HepG2 (cell line): ENCODE data around the gene COA3. TPM values are rescaled to one million over a fixed set of nuclear protein-coding genes. Genes with fewer than 3 reads are reported as not detected.

Source experiments
- AFF4 ChIP-seq: sonication (generic); formaldehyde crosslinking; IDR thresholded peaks from 2 replicates; pipeline ENCODE4 v1.4.0; 2020; ENCODE audit warnings: missing genetic modification reagents
- AHDC1 ChIP-seq: sonication (generic); formaldehyde crosslinking; IDR thresholded peaks from 2 replicates; pipeline ENCODE4 v1.5.1; 2020; ENCODE audit warnings: mild to moderate bottlenecking, missing genetic modification reagents, borderline replicate concordance
- CBX5 ChIP-seq: sonication (generic); formaldehyde crosslinking; IDR thresholded peaks from 2 replicates; pipeline ENCODE4 v1.4.0; 2020; ENCODE audit warnings: missing genetic modification reagents, borderline replicate concordance
- CEBPB ChIP-seq: IDR thresholded peaks from 2 replicates; pipeline ENCODE4 v1.6.1; 2011; ENCODE audit warnings: low read depth, low read length, improper control_type of control experiment, borderline replicate concordance
- CHD2 ChIP-seq: IDR thresholded peaks from 2 replicates; pipeline ENCODE4 v1.6.1; 2011; ENCODE audit warnings: low read depth, low read length, improper control_type of control experiment
- ELF4 ChIP-seq: sonication (generic); formaldehyde crosslinking; IDR thresholded peaks from 2 replicates; pipeline ENCODE4 v1.5.0; 2020; ENCODE audit warnings: missing genetic modification reagents, mild to moderate bottlenecking, moderate library complexity, borderline replicate concordance
- FOXO1 ChIP-seq: sonication (generic); formaldehyde crosslinking; IDR thresholded peaks from 2 replicates; pipeline ENCODE4 v1.4.0; 2020; ENCODE audit warnings: missing genetic modification reagents
- IKZF1 ChIP-seq: fragments of 450-650 bp; IDR thresholded peaks from 2 replicates; pipeline ENCODE4 v1.7.1; 2016
- KLF16 ChIP-seq, 2 experiments: sonication (generic) in 1 of 2; formaldehyde crosslinking in 1 of 2; IDR thresholded peaks; 2 replicates each; pipeline versions ENCODE4 v1.6.1 to v1.8.0; 2016 to 2023; ENCODE audit warnings: missing genetic modification reagents in 2 of 2, missing compliant biosample characterization in 1 of 2
- POLR2AphosphoS5 ChIP-seq: IDR thresholded peaks from 2 replicates; pipeline ENCODE4 v1.6.1; 2012; ENCODE audit warnings: low read depth, low read length
- PPARG ChIP-seq: conservative IDR thresholded peaks from 2 replicates; pipeline ENCODE4 v1.6.1; 2016; ENCODE audit warnings: missing biosample characterization, missing genetic modification reagents
- RAD51 ChIP-seq: fragments of 450-650 bp; IDR thresholded peaks from 2 replicates; pipeline ENCODE4 v1.6.1; 2016; ENCODE audit warnings: borderline replicate concordance
- REL ChIP-seq: sonication (generic); formaldehyde crosslinking; conservative IDR thresholded peaks from 2 replicates; pipeline ENCODE4 v1.8.0; 2022; ENCODE audit warnings: mild to moderate bottlenecking, missing genetic modification reagents, moderate library complexity
- SMC3 ChIP-seq: IDR thresholded peaks from 2 replicates; pipeline ENCODE4 v1.6.1; 2011; ENCODE audit warnings: low read length, improper control_type of control experiment
- SOX5 ChIP-seq: IDR thresholded peaks from 2 replicates; pipeline ENCODE4 v1.6.1; 2016; ENCODE audit warnings: borderline replicate concordance
- THAP11 ChIP-seq: IDR thresholded peaks from 2 replicates; pipeline ENCODE4 v1.6.1; 2016; ENCODE audit warnings: missing biosample characterization, missing genetic modification reagents
- TSC22D2 ChIP-seq: sonication (generic); formaldehyde crosslinking; IDR thresholded peaks from 2 replicates; pipeline ENCODE4 v1.5.1; 2020; ENCODE audit warnings: missing genetic modification reagents, mild to moderate bottlenecking, borderline replicate concordance
- ZGPAT ChIP-seq: IDR thresholded peaks from 2 replicates; pipeline ENCODE4 v1.6.1; 2016; ENCODE audit warnings: mild to moderate bottlenecking
- ZNF124 ChIP-seq: sonication (generic); formaldehyde crosslinking; IDR thresholded peaks from 2 replicates; pipeline ENCODE4 v1.4.0; 2020; ENCODE audit warnings: missing genetic modification reagents
- ZNF296 ChIP-seq: sonication (generic); formaldehyde crosslinking; conservative IDR thresholded peaks from 2 replicates; pipeline ENCODE4 v1.5.0; 2020; ENCODE audit warnings: mild to moderate bottlenecking, missing genetic modification reagents
- ZNF746 ChIP-seq: sonication (generic); formaldehyde crosslinking; IDR thresholded peaks from 2 replicates; pipeline ENCODE4 v1.8.0; 2022; ENCODE audit warnings: mild to moderate bottlenecking, missing genetic modification reagents
- ZNF878 ChIP-seq: sonication (generic); formaldehyde crosslinking; IDR thresholded peaks from 2 replicates; pipeline ENCODE4 v1.8.1; 2023; ENCODE audit warnings: mild to moderate bottlenecking, missing genetic modification reagents, moderate library complexity
- polyA plus RNA-seq, 8 experiments: library from polyadenylated mRNA; depleted of rRNA in 3 of 8; stranded (reverse) in 7 of 8; unstranded in 1 of 8; fragments of >200 nt; fragmentation: Illumina TruSeq in 4 of 8; extraction: Trizol in 4 of 8; gene quantifications; 2 replicates each; pipeline versions ENCODE4 v1.2.1 to v1.2.3, GENCODE V29; 2011 to 2016; ENCODE audit warnings: low read depth in 4 of 8, missing spikeins in 1 of 8, mixed read lengths in 1 of 8; ENCODE audit not compliant: insufficient read depth in 1 of 8
- total RNA-seq, 5 experiments: library from RNA; depleted of rRNA; stranded (reverse); fragments of >200 nt; fragmentation: Illumina TruSeq; extraction: Trizol; gene quantifications; 2 replicates each; pipeline ENCODE4 v1.2.3, GENCODE V29; 2016; ENCODE audit warnings: low read depth in 1 of 5

COA3 gene
- total and polyA plus RNA-seq, 2 of the 13 experiments (the other 11 are each of a cell fraction or from before 2014, with no cell fraction given) = 133 to 202 TPM

- TF ChIP-seq ZGPAT (CRISPR knock-in tag) = 0 out of 2 replicates have a peak, but pooled peaks have one; percentile 36
- TF ChIP-seq ZNF124 (CRISPR knock-in tag) = 0 out of 2 replicates have a peak, but pooled peaks have one; percentile 51
- 0 out of 2 replicates have a peak, but pooled peaks have one; percentile 17 for TF ChIP-seq FOXO1 (CRISPR knock-in tag)
- no peak for TF ChIP-seq TSC22D2 (CRISPR knock-in tag)
- TF ChIP-seq POLR2AphosphoS5 = peak; percentile 15; the same call in 1 of the 2 replicates
- TF ChIP-seq ZNF296 (CRISPR knock-in tag) = no peak
- peak; percentile 70; the same call in 1 of the 2 replicates for TF ChIP-seq AHDC1 (CRISPR knock-in tag)
- peak; percentile 14; the same call in 1 of the 2 replicates for TF ChIP-seq SOX5 (CRISPR knock-in tag)
- no peak for TF ChIP-seq ZNF746 (CRISPR knock-in tag)
- TF ChIP-seq SMC3 = no peak
- TF ChIP-seq REL (CRISPR knock-in tag) = no peak
- no peak for TF ChIP-seq CHD2
- TF ChIP-seq CEBPB = peak; percentile 41; the same call in 1 of the 2 replicates
- TF ChIP-seq ZNF878 (CRISPR knock-in tag) = 0 out of 2 replicates have a peak, but pooled peaks have one; percentile 52
- peak; percentile 59; the same call in 1 of the 2 replicates for TF ChIP-seq PPARG
- no peak for TF ChIP-seq IKZF1
- TF ChIP-seq ELF4 (CRISPR knock-in tag) = no peak
- TF ChIP-seq RAD51 = no peak
- no peak for TF ChIP-seq AFF4 (CRISPR knock-in tag)
- peak; percentile 60 for TF ChIP-seq THAP11
- TF ChIP-seq KLF16 (CRISPR knock-in tag; IDR thresholded peaks at IDR 0.05) = peak in 1 of 2 experiments; percentile 23; a peak in 1 of 4 replicates
- no peak for TF ChIP-seq CBX5 (CRISPR knock-in tag)
These were observed 6.6 kb downstream of the COA3 start (continued) for GRCh38 chr17:42791948-42792347.
